AG10803 (cell line): ENCODE measurements around the gene RAB30.

ENCODE experiments used
- DNase-seq: peaks from one replicate; pipeline ENCODE4 v3.0.0; 2010; ENCODE audit warnings: low read depth
- H3K4me3 ChIP-seq: 2 replicates; pipeline ENCODE4 v1.5.1; 2011; ENCODE audit warnings: mild to moderate bottlenecking, low read length, control low read depth
- TF ChIP-seq, protein P1 (sequence below): conservative IDR thresholded peaks from 2 replicates; pipeline ENCODE4 v1.5.1; 2011; ENCODE audit warnings: mild to moderate bottlenecking, low read length, control low read depth, inconsistent platforms

Gene RAB30

DNA sequence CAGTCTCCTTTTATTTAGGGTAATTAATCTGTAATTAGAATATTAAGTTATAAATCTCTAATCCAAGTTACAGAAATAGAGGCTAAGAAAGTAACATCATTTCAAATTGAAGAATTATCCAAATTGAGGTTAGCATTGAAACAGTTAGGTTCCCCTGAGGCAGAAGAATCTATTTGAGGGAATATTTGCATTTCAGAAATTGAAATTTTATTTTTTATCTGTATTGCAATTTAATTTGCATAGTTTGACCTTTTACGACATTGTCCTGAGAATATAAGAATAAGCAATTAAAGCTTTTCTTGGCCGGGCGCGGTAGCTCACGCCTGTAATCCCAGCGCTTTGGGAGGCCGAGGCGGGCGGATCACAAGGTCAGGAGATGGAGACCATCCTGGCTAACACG, 142.6 kb downstream of the RAB30 start:
- H3K4me3 ChIP-seq, result no peak overlapping the region
- TF ChIP-seq, protein P1, sequence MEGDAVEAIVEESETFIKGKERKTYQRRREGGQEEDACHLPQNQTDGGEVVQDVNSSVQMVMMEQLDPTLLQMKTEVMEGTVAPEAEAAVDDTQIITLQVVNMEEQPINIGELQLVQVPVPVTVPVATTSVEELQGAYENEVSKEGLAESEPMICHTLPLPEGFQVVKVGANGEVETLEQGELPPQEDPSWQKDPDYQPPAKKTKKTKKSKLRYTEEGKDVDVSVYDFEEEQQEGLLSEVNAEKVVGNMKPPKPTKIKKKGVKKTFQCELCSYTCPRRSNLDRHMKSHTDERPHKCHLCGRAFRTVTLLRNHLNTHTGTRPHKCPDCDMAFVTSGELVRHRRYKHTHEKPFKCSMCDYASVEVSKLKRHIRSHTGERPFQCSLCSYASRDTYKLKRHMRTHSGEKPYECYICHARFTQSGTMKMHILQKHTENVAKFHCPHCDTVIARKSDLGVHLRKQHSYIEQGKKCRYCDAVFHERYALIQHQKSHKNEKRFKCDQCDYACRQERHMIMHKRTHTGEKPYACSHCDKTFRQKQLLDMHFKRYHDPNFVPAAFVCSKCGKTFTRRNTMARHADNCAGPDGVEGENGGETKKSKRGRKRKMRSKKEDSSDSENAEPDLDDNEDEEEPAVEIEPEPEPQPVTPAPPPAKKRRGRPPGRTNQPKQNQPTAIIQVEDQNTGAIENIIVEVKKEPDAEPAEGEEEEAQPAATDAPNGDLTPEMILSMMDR, result no peak
- no peak for DNase-seq

DNA sequence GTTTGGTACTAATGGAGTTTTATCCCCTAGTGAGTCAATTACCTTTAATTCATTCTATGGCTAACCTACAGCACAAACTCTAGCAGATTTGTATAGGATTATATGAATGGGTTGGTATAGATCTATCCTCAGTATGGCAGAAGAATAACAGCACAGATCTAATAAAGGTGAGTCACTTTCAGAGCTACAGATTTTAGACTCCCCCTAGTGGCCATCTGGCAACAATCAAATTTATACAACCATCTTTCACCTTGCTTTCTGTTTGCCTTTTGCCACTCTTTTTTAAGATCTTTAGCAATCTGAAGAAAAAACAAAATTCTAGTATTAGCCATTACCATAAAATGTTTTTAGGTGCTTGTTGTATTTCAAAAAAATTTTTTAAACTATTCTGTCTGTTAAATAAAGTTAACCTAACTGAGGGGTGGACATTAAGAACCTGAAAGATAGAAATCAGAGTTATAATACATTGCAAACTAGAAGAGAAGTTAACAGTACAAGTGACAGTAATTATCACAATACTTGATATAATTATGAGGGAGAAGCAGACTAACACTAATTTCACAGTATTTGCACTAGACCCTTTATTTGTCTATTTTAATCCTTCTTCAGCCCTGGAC, 144.3 kb downstream of the RAB30 start:
- no peak overlapping the region for H3K4me3 ChIP-seq
- peak; percentile 57 for DNase-seq
- TF ChIP-seq, protein P1, result peak; percentile 87

DNA sequence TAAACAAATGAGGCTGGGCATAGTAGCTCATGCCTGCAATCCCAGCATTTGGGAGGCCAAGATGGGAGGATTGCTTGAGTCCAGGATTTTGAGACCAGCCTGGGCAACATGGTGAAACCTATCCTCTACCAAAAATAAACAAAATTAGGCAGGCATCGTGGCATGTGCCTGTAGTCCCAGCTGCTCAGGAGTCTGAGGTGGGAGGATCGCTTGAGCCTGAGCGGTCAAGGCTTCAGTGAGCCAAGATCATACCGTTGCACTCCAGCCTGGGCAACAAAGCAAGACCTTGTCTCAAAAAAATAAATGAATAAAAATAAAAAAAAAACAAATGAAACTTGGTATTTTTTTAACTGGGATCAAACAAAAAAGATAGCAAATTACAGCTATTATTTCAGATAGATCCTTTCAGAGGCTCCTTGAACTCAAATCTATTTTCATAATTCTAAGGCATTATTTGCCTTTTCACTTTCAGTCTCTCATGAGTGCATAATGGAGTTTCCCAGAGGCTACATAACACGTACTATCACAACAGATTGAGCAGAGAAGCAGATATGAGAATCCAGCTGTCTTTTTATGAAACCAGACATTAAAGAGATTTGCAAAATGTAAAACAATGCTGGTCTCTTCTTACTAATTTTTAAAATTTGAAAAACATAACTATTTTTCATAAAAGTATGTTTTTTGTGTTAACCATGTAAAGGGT, 147.0 kb downstream of the RAB30 start:
- no peak overlapping the region for H3K4me3 ChIP-seq
- no peak for DNase-seq
- TF ChIP-seq, protein P1, result no peak
